T-cell (primary cell): ENCODE data around the gene L3MBTL4. TPM values are rescaled to one million over a fixed set of nuclear protein-coding genes. Genes with fewer than 3 reads are reported as not detected.

Experiments
- ATAC-seq, 4 experiments: fragments of 200-7000 bp in 3 of 4; fragments of 150-1000 bp in 1 of 4; cut with Tn5 transposase; replicated peaks in 1 of 4; 1 replicate in 3 of 4; 2 replicates in 1 of 4; pipeline ENCODE4 v1.10.0; 2021; ENCODE audit warnings: moderate library complexity in 3 of 4, mild to moderate bottlenecking in 2 of 4, moderate number of reproducible peaks in 1 of 4
- CTCF ChIA-PET, 2 donors: fragments of 300-600 bp; sonication (Branson Sonifier 250); formaldehyde crosslinking; loops; one replicate each; lab custom pipeline; 2022; ENCODE audit warnings: antibody characterized with exemption in 2 of 2; lab: Charles Lee
- POLR2A ChIA-PET, 2 donors: fragments of 300-600 bp; sonication (Branson Sonifier 250); formaldehyde crosslinking; loops; one replicate each; lab custom pipeline; 2022; ENCODE audit warnings: antibody characterized with exemption in 2 of 2; lab: Charles Lee
- DNase-seq, 35 experiments: peaks; one replicate each; pipeline versions ENCODE4 v3.0.0 to v3.0.0-alpha.2; 2013 to 2023
- H3K27ac ChIP-seq: one replicate; pipeline ENCODE4 v1.5.1; 2013; ENCODE audit warnings: low read length
- H3K27me3 ChIP-seq, 2 experiments: replicated peaks in 1 of 2; 1 replicate in 1 of 2; 2 replicates in 1 of 2; pipeline versions ENCODE4 v1.6.1 to v1.7.0; 2013; ENCODE audit warnings: low read length in 1 of 2, mixed read lengths in 1 of 2; ENCODE audit not compliant: control insufficient read depth in 2 of 2, insufficient read depth in 2 of 2; ENCODE audit errors: extremely low read depth in 1 of 2
- H3K36me3 ChIP-seq, 2 donors: 1 replicate in 1 of 2; 2 replicates in 1 of 2; pipeline versions ENCODE4 v1.6.1 to v1.7.0; 2013; ENCODE audit warnings: low read length in 1 of 2; ENCODE audit not compliant: control insufficient read depth in 2 of 2, insufficient read depth in 1 of 2; ENCODE audit errors: extremely low read depth in 1 of 2
- H3K4me1 ChIP-seq, 2 experiments: 1 replicate in 1 of 2; 2 replicates in 1 of 2; pipeline versions ENCODE4 v1.6.1 to v1.7.0; 2013; ENCODE audit warnings: low read length in 2 of 2, mixed read lengths in 1 of 2; ENCODE audit not compliant: insufficient read depth in 2 of 2, control insufficient read depth in 1 of 2; ENCODE audit errors: extremely low read depth in 1 of 2
- H3K4me3 ChIP-seq, 2 donors: 1 replicate in 1 of 2; 2 replicates in 1 of 2; pipeline versions ENCODE4 v1.5.1 to v1.7.0; 2013; ENCODE audit warnings: mild to moderate bottlenecking in 2 of 2, low read length in 1 of 2, moderate library complexity in 1 of 2; ENCODE audit not compliant: control insufficient read depth in 1 of 2; ENCODE audit errors: extremely low read depth in 1 of 2
- H3K9me3 ChIP-seq: 2 replicates; pipeline ENCODE4 v1.7.0; 2013
- H3K27ac Mint-ChIP-seq, 2 donors: one replicate each; pipeline ENCODE4 v1.8.0; 2020 to 2021; ENCODE audit warnings: mild to moderate bottlenecking in 2 of 2, mixed read lengths in 2 of 2
- H3K27me3 Mint-ChIP-seq, 2 donors: one replicate each; pipeline ENCODE4 v1.8.0; 2021 to 2022; ENCODE audit warnings: mixed read lengths in 2 of 2
- H3K36me3 Mint-ChIP-seq: one replicate; pipeline ENCODE4 v1.8.0; 2021; ENCODE audit warnings: mixed read lengths
- H3K4me1 Mint-ChIP-seq, 3 donors: one replicate each; pipeline ENCODE4 v1.8.0; 2020 to 2022; ENCODE audit warnings: mixed read lengths in 3 of 3, mild to moderate bottlenecking in 1 of 3
- H3K4me3 Mint-ChIP-seq, 3 donors: one replicate each; pipeline ENCODE4 v1.8.0; 2020 to 2022; ENCODE audit warnings: mild to moderate bottlenecking in 3 of 3, mixed read lengths in 3 of 3, moderate library complexity in 3 of 3
- H3K9me3 Mint-ChIP-seq, 3 donors: one replicate each; pipeline ENCODE4 v1.8.0; 2020 to 2022; ENCODE audit warnings: mixed read lengths in 3 of 3
- WGBS: methylation state at CpG from one replicate; pipeline ENCODE4 v1.1.5; 2013; ENCODE audit warnings: missing lambda C conversion rate; ENCODE audit not compliant: insufficient coverage; 5-methylcytosine and 5-hydroxymethylcytosine counted together
- total RNA-seq, 35 experiments: library from RNA in 6 of 35; stranded (reverse) in 6 of 35; fragments of 120-200 nt in 1 of 35; gene quantifications; one replicate each; pipeline versions ENCODE4 v1.2.1 to v1.2.4 and lab custom pipeline; 2013 to 2026

L3MBTL4 gene
- total RNA-seq, 5 donors from 2014 or later (not counting 1 experiment from before 2014, with no cell fraction given): 0.58 to 1.6 (median 0.83) TPM

DNA sequence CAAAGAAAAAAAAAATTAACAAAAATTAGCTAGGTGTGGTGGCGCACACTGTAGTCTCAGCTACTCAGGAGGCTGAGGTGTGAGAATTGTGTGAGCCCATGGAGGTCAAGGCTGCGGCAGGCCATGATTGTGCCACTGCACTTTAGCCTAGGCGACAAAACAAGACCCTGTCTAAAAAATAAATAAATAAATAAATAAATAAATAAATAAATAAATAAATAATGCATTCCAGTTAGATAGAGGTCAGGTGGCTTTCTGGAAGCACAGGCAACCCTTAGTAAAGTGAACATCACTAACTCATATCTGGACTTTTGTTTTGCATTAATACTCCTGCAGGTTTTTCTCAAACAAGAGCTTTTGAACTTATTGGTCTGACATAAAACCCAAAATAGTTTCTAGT lies 206.8 kb downstream of the L3MBTL4 start:
- WGBS: no CpG with 5 or more reads among the region's 3 CpGs
- no peak overlapping the region for H3K27ac Mint-ChIP-seq
- POLR2A ChIA-PET: no interaction called here
- H3K9me3 ChIP-seq: no peaks in the 10 kb centered on the region
- CTCF ChIA-PET: interaction anchor here in 1 of 2 donors (0.6 kb wide), 1 partner anchor 9 kb away, joined by 3 read pairs; no protein-coding TSS in a partner anchor
- no peaks in the 10 kb centered on the region for H3K36me3 Mint-ChIP-seq
- no peaks in the 10 kb centered on the region for H3K27me3 ChIP-seq
- no peaks in the 10 kb centered on the region for H3K27me3 Mint-ChIP-seq
- H3K4me3 ChIP-seq: no peak overlapping the region
- H3K4me3 Mint-ChIP-seq: no peak overlapping the region
- DNase-seq (no peak), ATAC-seq (no peak)
- H3K36me3 ChIP-seq: no peaks in the 10 kb centered on the region
- H3K4me1 Mint-ChIP-seq: no peaks in the 10 kb centered on the region
- no peak overlapping the region for H3K27ac ChIP-seq
- no peaks in the 10 kb centered on the region for H3K4me1 ChIP-seq
- H3K9me3 Mint-ChIP-seq: peaks cover 0 to 11% (median 0%) of the 10 kb centered on the region in 3 donors

DNA sequence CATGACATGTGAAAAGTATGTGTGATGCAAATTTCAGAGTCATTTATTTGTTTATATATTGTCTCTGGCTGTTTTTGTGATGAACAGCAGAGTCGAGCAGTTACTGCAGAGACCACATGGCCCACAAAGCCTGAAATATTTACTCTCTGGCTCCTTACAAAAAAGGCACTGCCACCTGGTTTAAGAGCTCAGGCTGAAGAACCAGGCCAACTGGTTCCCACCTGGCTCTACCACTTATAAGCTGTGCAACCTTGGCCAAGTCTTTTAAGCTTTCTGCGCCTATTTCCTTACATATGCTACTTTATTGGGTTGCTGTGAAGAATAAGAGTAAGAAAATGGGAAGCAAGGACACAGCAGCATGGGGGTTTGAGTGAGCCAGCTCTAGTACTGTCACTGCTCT lies 207.6 kb downstream of the L3MBTL4 start:
- H3K36me3 ChIP-seq: no peaks in the 10 kb centered on the region
- no peak overlapping the region for H3K4me3 ChIP-seq
- no peaks in the 10 kb centered on the region for H3K27me3 ChIP-seq
- DNase-seq (no peak), ATAC-seq (no peak)
- H3K4me1 Mint-ChIP-seq: no peaks in the 10 kb centered on the region
- 80% methylated on average over 1 of the region's 2 CpGs for WGBS
- H3K4me1 ChIP-seq: no peaks in the 10 kb centered on the region
- no peak overlapping the region for H3K27ac ChIP-seq
- no peak overlapping the region for H3K4me3 Mint-ChIP-seq
- CTCF ChIA-PET: interaction anchor here in 1 of 2 donors (0.6 kb wide), 1 partner anchor 8 kb away, joined by 3 read pairs; no protein-coding TSS in a partner anchor
- POLR2A ChIA-PET: no interaction called here
- peaks cover 0 to 11% (median 0%) of the 10 kb centered on the region in 3 donors for H3K9me3 Mint-ChIP-seq
- H3K27me3 Mint-ChIP-seq: no peaks in the 10 kb centered on the region
- H3K9me3 ChIP-seq: no peaks in the 10 kb centered on the region
- no peaks in the 10 kb centered on the region for H3K36me3 Mint-ChIP-seq
- no peak overlapping the region for H3K27ac Mint-ChIP-seq

DNA sequence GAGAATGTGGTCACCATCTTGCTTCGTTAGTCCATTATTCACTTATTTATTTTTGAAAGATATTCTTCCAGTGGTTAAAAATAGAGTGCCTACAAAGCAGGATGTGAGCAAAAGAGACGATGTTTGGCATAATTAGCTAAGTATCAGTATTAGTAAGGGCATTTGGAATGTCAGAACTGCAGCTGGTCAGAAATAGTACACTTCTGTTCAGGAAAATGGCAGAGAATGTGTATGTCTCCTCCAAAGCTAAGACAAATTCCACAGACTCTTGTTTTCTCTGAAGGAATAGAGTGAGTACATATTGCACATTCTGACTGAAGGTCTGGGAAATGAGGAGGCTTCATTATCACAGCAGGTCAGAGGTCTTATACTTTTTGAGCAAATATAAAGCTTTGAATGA lies 209.0 kb downstream of the L3MBTL4 start:
- Histone ChIP-seq H3K36me3 (no peaks in the 10 kb centered on the region), H3K9me3 (no peaks in the 10 kb centered on the region), H3K4me3 (no peak overlapping the region), H3K27me3 (no peaks in the 10 kb centered on the region), H3K4me1 (no peaks in the 10 kb centered on the region), H3K27ac (no peak overlapping the region)
- CTCF ChIA-PET: no interaction called here
- no peak overlapping the region for H3K4me3 Mint-ChIP-seq
- no peaks in the 10 kb centered on the region for H3K36me3 Mint-ChIP-seq
- ATAC-seq: no peak
- no peak overlapping the region for H3K27ac Mint-ChIP-seq
- POLR2A ChIA-PET: no interaction called here
- no peaks in the 10 kb centered on the region for H3K27me3 Mint-ChIP-seq
- no peak for DNase-seq
- no CpG with 5 or more reads among the region's 2 CpGs for WGBS
- peaks cover 0 to 11% (median 0%) of the 10 kb centered on the region in 3 donors for H3K9me3 Mint-ChIP-seq
- H3K4me1 Mint-ChIP-seq: no peaks in the 10 kb centered on the region

DNA sequence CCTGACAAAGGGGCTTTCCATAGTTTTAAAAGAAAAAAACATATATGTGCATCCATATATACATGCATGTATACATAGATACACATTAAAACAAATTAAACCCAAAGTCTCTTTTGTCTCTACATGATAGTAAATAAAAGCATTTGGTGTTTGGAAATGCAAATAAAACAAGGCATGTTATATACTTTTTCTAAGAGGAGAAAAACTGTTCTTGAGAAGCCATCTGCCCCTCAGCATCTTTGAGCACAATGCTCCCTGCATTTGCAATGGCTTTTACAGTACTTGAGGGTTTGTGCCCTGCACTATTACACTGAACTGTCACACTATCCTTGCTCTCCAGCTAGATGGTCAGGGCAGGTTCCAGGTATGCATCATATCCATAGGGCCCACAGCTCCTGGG lies 210.2 kb downstream of the L3MBTL4 start:
- H3K4me1 ChIP-seq: no peaks in the 10 kb centered on the region
- no peaks in the 10 kb centered on the region for H3K36me3 Mint-ChIP-seq
- no peaks in the 10 kb centered on the region for H3K4me1 Mint-ChIP-seq
- no peak overlapping the region for H3K4me3 Mint-ChIP-seq
- ATAC-seq (no peak), DNase-seq (no peak)
- H3K4me3 ChIP-seq: no peak overlapping the region
- H3K27ac ChIP-seq: no peak overlapping the region
- no peaks in the 10 kb centered on the region for H3K9me3 ChIP-seq
- no peaks in the 10 kb centered on the region for H3K36me3 ChIP-seq
- ChIA-PET POLR2A (no interaction called here), CTCF (no interaction called here)
- no peaks in the 10 kb centered on the region for H3K27me3 ChIP-seq
- H3K9me3 Mint-ChIP-seq: peaks cover 0 to 4% (median 0%) of the 10 kb centered on the region in 3 donors
- no peaks in the 10 kb centered on the region for H3K27me3 Mint-ChIP-seq
- H3K27ac Mint-ChIP-seq: no peak overlapping the region

DNA sequence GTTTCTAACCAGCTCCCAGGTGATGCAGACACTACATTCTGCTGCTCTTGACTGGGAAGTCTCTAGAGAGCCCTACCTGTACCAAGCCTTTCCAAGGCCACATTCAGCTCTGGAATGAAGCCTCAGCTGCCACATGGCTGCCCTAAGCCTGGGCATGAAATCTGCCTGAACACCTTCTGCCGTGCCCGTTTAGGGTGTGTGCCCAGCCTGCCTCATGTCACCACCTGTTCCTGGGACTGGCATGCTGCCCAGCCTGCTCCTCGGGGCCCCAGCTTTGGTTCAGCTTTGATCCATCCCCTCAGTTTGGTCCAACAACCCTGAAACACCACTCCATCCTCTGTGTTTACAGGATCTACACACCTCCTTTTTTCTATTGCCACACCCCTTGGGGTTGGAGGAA lies 210.9 kb downstream of the L3MBTL4 start:
- CTCF ChIA-PET: no interaction called here

DNA sequence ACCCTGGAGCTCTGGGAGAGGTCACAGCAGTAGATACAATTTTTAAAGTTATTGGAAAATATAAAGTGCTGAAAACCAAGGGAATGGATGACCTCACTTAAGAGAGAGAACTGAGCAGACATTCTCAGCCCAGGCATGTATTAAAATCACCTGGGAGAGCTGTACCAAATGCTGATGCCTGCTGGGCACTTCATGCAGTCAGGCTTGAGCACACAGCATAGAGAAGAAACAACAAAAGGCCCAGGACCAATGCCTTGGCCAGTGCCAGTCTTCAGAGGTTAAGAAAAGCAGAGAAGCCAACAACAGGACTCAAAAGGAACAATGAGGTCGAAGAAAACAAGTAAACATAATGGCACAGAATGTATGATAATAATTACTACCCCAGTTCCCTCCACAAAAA lies 211.8 kb downstream of the L3MBTL4 start:
- Mint-ChIP-seq H3K4me1 (no peaks in the 10 kb centered on the region), H3K27ac (no peak overlapping the region), H3K27me3 (no peaks in the 10 kb centered on the region), H3K9me3 (peaks cover 0 to 3% (median 2%) of the 10 kb centered on the region in 3 donors), H3K36me3 (no peaks in the 10 kb centered on the region), H3K4me3 (no peak overlapping the region)
- Histone ChIP-seq H3K36me3 (no peaks in the 10 kb centered on the region), H3K27me3 (no peaks in the 10 kb centered on the region), H3K4me3 (no peak overlapping the region), H3K9me3 (no peaks in the 10 kb centered on the region), H3K4me1 (no peaks in the 10 kb centered on the region), H3K27ac (no peak overlapping the region)
- no CpG with 5 or more reads among the region's 1 CpG for WGBS
- no peak for DNase-seq
- ChIA-PET CTCF (no interaction called here), POLR2A (no interaction called here)
- ATAC-seq: no peak

More for the DNA sequence above, 210.9 kb downstream of the L3MBTL4 start:
- Mint-ChIP-seq H3K4me3 (no peak overlapping the region), H3K27me3 (no peaks in the 10 kb centered on the region), H3K27ac (no peak overlapping the region), H3K36me3 (no peaks in the 10 kb centered on the region), H3K9me3 (no peaks in the 10 kb centered on the region), H3K4me1 (no peaks in the 10 kb centered on the region)
- POLR2A ChIA-PET: no interaction called here
- Histone ChIP-seq H3K27ac (no peak overlapping the region), H3K4me1 (no peaks in the 10 kb centered on the region), H3K4me3 (no peak overlapping the region), H3K27me3 (no peaks in the 10 kb centered on the region), H3K9me3 (no peaks in the 10 kb centered on the region), H3K36me3 (no peaks in the 10 kb centered on the region)
- 54% methylated on average over 2 of the region's 3 CpGs for WGBS
- ATAC-seq (no peak), DNase-seq (no peak)

DNA sequence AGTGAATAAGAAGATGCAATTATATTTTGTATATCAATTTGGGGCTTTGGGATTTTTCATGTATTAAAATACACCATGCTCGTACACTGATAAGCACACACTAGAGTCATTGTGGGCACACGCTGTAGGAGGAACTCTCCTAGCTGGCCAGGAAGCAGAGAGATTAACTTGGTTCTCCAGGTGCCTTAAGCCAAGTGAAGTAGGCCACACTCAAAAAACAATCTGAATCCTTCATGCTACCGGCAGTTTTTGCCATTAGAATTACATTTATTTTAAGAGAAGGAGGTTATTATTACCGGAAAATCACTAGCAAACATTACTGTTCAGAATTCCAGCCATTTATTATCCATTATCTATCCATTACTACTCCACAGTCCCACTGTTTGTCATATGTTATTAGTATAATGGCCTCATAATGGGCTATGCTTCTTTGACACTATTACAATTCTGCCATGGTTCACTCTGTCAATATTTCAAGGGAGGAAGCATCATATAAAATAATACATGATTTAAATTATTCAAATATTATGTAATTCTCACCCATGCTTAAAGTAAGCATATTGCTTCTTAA lies 214.4 kb downstream of the L3MBTL4 start:
- peaks cover 0 to 5% (median 3%) of the 10 kb centered on the region in 3 donors for H3K9me3 Mint-ChIP-seq
- Histone ChIP-seq H3K4me3 (no peak overlapping the region), H3K27me3 (no peaks in the 10 kb centered on the region), H3K36me3 (no peaks in the 10 kb centered on the region), H3K9me3 (no peaks in the 10 kb centered on the region), H3K27ac (no peak overlapping the region), H3K4me1 (no peaks in the 10 kb centered on the region)
- H3K4me1 Mint-ChIP-seq: no peaks in the 10 kb centered on the region
- ChIA-PET CTCF (no interaction called here), POLR2A (no interaction called here)
- WGBS: no CpG with 5 or more reads among the region's 4 CpGs
- H3K36me3 Mint-ChIP-seq: no peaks in the 10 kb centered on the region
- ATAC-seq: no peak
- H3K27ac Mint-ChIP-seq: no peak overlapping the region
- no peak for DNase-seq
- H3K4me3 Mint-ChIP-seq: no peak overlapping the region
- H3K27me3 Mint-ChIP-seq: no peaks in the 10 kb centered on the region
